Skin epidermis (tissue), 12 donors: ENCODE results near the gene SEC14L2.

ENCODE experiments used
- H3K27ac ChIP-seq, 21 experiments: fragments of 200-600 bp; sonication (generic) in 11 of 21; one replicate each; pipeline ENCODE4 v1.5.0; 2020; ENCODE audit warnings: mild to moderate bottlenecking in 3 of 21, inconsistent platforms in 2 of 21, moderate library complexity in 2 of 21
- H3K4me3 ChIP-seq, 7 experiments: fragments of 200-600 bp; sonication (generic) in 2 of 7; one replicate each; pipeline ENCODE4 v1.5.0; 2020; ENCODE audit warnings: inconsistent platforms in 2 of 7, mild to moderate bottlenecking in 2 of 7, moderate library complexity in 1 of 7

Gene SEC14L2

DNA sequence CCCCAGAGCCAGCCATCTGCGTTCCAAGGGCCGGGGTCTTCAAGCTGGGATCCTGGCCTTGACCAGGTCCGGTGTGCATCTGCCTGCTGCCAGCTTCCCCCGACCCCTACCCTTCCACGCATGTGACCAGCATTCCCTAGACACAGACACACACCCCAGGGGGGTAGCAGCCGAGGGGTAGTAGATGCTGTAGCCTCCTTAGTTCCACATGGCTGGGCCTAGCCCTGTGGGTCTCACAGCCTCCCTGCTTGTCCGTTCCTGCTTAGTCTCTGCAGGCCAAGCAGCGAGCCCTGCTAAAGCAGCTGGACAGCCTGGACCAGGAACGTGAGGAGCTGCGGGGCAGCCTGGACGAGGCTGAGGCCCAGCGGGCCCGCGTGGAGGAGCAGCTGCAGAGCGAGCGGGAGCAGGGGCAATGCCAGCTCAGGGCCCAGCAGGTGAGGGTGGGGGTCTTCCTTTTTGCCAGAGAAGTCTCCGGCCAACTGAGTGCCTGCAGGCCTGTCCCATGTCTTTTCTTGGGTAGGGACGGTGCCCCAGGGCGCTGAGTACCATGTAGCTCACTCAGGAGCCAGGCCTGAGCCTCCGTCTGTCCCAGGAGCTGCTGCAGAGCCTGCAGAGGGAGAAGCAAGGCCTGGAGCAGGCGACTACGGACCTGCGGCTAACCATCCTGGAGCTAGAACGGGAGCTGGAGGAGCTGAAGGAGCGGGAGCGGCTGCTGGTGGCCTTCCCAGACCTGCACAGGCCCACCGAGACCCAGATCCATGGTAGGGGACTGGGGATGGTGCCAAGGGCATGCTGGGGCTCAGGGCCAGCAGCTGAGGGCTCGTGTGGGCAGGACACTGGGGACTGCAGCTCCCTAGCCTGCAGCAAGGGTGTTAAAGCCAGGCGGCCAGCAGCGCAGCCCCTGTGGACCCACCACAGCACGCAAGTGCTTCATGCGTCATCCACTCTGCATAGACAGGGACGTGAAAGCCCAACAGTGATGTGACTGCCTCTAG, 23.2 kb upstream of the SEC14L2 start:
- Histone ChIP-seq H3K27ac (peak overlapping the region in 1 of 21 experiments; percentile 39), H3K4me3 (no peak overlapping the region)

DNA sequence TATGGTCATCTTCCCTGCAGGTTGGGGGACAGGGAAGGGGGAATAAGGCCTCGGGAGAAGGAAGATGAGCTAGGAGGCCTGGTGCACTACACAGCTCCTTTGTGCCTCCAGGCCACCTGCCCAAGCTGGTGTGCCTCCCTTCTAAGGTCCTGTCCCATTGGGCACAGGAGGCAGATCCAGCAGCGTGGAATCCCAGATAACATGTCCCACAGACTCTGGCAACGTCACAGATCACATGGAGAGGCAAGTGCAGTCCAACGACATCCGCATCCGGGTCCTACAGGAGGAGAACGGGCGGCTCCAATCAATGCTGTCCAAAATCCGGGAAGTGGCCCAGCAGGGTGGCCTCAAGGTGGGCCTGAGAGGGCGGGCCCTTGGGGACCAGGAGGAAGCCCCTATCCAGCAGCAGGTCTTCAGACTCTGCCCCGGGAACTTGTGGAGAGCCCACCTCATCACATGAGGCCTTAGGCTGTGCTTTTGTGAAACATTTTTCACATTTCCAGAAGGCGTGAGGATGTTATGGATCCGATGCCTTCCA, 21.4 kb upstream of the SEC14L2 start:
- H3K4me3 ChIP-seq, result no peak overlapping the region
- no peak overlapping the region for H3K27ac ChIP-seq

- no peak overlapping the region for H3K4me3 ChIP-seq
- no peak overlapping the region for H3K27ac ChIP-seq
Observed at GRCh38 chr22:30380011-30380410, 16.8 kb upstream of the SEC14L2 start.

DNA sequence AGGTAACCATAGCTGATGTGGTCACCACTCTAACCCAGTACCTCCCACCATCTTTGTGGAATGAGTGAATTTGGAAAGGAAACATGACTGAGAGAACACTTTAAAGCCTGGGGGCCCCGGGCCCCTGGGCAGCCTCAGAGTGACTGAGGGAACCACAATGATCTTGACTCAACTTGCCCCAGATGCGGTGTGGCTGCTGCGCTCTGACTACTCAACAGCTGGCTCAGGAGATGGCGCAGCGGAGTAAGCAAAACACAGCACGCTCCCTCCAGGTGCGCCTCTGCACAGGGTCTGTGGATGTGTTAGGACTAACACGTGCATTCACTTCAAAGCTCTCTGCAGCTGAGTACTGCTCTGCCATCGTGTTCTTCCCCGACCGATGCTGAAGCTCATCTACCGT, 15.6 kb upstream of the SEC14L2 start:
- H3K4me3 ChIP-seq, result no peak overlapping the region
- H3K27ac ChIP-seq, result no peak overlapping the region

DNA sequence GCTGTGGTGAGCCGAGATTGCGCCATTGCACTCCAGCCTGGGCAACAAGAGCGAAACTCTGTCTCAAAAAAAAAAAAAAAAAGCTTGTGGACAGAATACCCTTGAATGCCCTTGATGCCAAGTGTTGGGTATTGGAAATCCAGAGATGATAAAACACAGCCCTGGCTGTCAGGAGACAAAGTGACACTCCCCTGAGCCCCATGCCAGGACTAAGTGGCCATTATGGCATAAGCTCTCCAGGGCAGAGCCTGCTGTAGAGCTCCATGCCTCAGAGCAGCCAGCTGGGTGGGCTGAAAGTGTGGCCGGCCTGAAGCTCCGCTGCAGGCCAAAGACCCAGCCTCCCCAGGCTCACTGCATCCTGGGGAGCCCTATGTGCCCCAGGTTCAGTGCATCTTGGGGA, 14.5 kb upstream of the SEC14L2 start:
- Histone ChIP-seq H3K4me3 (no peak overlapping the region), H3K27ac (no peak overlapping the region)

DNA sequence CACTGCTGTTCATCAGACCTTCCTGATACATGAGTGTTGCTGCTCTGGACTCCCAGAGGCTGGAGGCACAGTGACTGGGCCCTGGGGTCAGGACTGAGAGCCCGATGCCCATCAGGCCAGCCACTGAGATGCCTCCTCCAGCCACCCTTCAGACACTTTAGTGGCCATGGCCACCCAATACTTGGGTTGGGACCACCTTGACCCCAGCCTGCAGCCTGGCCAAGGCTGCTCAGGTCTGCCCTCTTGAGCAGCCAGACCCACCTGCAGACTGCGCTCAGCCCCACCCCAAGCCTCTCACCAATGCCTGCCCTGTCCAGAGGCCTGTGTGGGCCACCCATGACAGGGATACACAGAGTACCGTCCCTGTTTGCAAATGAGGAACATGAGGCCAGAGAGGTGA, 13.8 kb upstream of the SEC14L2 start:
- H3K4me3 ChIP-seq, result no peak overlapping the region

GRCh38 chr22:30385942-30386341, 10.9 kb upstream of the SEC14L2 start:
- Histone ChIP-seq H3K4me3 (no peak overlapping the region), H3K27ac (peak overlapping the region in 2 of 21 experiments; percentile 83 to 84)

More for the DNA sequence above, 13.8 kb upstream of the SEC14L2 start:
- H3K27ac ChIP-seq, result no peak overlapping the region

- peak overlapping the region in 18 of 21 experiments; percentile 20 to 84 (median 68) for H3K27ac ChIP-seq
- H3K4me3 ChIP-seq, result peak overlapping the region; percentile 35 to 58 (median 46)
Observed at GRCh38 chr22:30386608-30386959, 10.2 kb upstream of the SEC14L2 start.

- H3K4me3 ChIP-seq, result peak within 1 kb of the TSS; percentile 35 to 58 (median 46)
- H3K27ac ChIP-seq, result peak within 1 kb of the TSS in 18 of 21 experiments; percentile 20 to 84 (median 68)
Observed at GRCh38 chr22:30386960-30387827, 9.6 kb upstream of the SEC14L2 start, which contains the start of gene RNF215. RNF215 (minus strand) TSS chr22:30387411; CDS start chr22:30387313, 98 bp downstream.

GRCh38 chr22:30390974-30391691, 5.7 kb upstream of the SEC14L2 start:
- Histone ChIP-seq H3K4me3 (no peak overlapping the region), H3K27ac (no peak overlapping the region)

DNA sequence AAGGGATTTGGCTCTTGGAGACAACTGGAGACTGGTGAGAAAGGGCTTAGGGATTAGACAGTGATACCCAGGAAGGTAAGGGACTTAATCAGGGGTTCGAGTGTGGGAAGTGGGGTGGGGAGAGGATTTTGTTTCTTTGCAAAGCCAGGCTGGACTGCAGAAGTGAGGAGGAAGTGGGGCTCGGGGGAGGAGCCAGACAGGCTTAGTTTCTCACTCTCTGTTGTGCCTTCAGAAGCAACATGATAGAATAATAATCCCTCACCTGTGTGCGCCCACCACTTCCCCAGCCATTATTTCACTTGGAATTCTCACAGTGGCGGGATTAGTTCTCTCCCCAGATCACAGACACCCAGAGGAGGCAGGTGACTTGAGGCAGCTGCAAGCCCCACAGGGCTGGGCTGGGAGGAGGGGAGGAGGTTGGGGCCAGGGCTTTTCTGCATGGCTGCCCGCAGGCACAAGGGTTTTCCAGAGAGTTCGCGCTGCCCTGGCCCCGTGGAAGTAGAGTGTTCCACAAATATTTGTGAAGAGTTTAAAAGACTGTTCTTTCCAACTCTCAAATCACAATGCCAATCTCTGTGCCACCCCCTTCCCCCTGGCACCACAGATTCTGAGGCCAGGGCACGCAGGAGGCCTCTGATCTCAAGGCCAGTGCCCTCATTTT, 4.0 kb upstream of the SEC14L2 start:
- H3K27ac ChIP-seq, result no peak overlapping the region
- no peak overlapping the region for H3K4me3 ChIP-seq

GRCh38 chr22:30393322-30393680, 3.5 kb upstream of the SEC14L2 start:
- Histone ChIP-seq H3K27ac (no peak overlapping the region), H3K4me3 (no peak overlapping the region)

DNA sequence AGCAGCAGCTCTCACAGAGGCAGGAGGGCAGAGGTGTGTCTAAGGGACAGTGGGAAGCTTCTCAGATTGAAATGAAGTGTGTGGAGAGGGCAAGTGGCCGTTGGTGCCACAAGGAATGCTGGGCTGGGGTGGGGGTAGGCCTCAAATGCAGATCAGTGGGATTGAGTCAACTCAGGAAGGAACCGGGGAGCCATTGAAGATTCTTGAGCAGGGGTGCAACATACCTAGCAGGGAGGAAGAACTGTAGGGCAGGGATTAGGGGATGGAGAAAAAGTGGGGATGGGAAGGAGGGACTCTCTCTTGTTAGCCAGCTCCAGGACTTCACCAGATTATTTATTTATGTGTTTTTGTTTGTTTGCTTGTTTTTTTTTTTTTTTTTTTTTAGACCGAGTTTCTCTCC, 2.9 kb upstream of the SEC14L2 start:
- Histone ChIP-seq H3K27ac (no peak overlapping the region), H3K4me3 (no peak overlapping the region)

- Histone ChIP-seq H3K27ac (peak overlapping the region in 17 of 21 experiments; percentile 49 to 89 (median 81)), H3K4me3 (peak overlapping the region; percentile 48 to 79 (median 68))
Observed at GRCh38 chr22:30397656-30398635, 1.1 kb downstream of the SEC14L2 start.

DNA sequence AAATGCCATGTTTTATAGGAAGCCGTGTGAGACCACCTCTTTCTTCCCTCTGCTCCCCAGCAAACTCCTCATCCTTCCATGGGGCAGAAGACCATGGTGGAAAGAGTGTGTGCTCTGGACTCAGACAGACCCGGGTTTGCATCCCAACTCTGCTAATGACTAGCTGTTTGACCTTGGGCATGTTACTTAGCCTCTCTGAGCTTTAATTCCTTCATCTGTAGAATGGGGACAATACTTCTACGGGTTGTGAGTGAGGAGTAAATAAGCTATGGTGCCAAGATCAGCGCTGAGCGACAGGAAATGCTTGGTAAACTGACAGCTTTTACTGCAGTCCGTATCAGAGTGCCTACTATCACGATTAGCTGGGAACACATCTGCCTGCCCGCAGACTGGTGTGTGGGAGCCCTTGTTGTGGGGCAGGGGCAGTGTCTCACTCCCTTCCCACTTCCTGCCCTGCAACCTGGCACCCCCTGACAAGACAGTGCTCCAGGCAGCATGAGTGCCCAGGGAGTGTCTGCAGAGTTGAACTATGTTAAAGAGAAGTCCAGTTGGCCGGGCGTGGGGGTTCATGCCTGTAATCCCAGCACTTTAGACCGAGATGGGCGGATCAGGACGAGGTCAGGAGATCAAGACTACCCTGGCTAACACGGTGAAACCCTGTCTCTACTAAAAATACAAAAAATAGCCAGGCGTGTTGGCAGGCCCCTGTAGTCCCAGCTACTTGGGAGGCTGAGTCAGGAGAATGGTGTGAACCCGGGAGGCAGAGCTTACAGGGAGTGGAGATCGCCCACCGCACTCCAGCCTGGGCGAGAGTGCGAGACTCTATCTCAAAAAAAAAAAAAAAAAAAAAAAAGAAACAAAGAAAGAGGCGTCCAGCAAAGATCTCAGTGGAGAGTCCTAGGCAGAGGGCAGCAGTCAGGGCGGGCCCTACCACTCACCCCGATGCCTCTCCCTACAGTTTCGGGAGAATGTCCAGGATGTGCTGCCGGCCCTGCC, 2.2 kb downstream of the SEC14L2 start:
- H3K27ac ChIP-seq, result peak overlapping the region in 8 of 21 experiments; percentile 0 to 89 (median 57)

DNA sequence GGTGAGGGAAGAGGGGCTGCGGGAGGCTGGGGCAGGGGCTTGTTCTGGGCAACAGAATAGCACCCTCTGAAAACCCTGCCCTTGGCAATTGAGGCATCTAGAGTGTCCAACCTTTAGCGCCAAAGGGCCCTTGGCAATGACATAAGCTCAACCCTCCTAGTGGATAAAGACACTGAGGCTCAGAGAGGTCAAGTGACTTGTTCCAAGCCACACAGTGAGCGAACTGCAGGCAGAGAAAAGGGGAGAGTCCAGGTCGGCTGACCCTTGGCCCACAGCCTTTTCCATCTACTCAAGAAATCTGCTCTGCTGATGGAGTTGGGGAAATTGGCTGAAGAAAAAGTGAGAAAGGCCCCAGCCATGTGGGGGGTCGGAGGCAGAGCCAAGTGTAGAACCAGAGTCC, 2.9 kb downstream of the SEC14L2 start:
- no peak overlapping the region for H3K4me3 ChIP-seq
- peak overlapping the region in 8 of 21 experiments; percentile 0 to 89 (median 50) for H3K27ac ChIP-seq

More for the DNA sequence above, 2.2 kb downstream of the SEC14L2 start:
- H3K4me3 ChIP-seq, result peak overlapping the region in 2 of 7 experiments; percentile 54 to 60
